T-helper 9 cell (primary cell): ENCODE results near the gene KRI1.

Experiments
- DNase-seq: peaks from one replicate; pipeline ENCODE4 v3.0.0-alpha.2; 2020

Gene KRI1

GRCh38 chr19:10517760-10518443, 47.9 kb downstream of the KRI1 start:
- DNase-seq, result no peak

- DNase-seq, result no peak
These were observed 48.5 kb downstream of the KRI1 start, which contains the start of gene S1PR5 for GRCh38 chr19:10517361-10517759. Gene S1PR5 (minus strand): TSS chr19:10517447. CDS start chr19:10515011, 2,436 bp downstream.

- DNase-seq, result no peak
These were observed 49.0 kb downstream of the KRI1 start for GRCh38 chr19:10516671-10517286.

- DNase-seq, result no peak
These were observed 49.8 kb downstream of the KRI1 start for GRCh38 chr19:10516064-10516385.

GRCh38 chr19:10514211-10515145, 51.3 kb downstream of the KRI1 start:
- DNase-seq, result peak; percentile 25

GRCh38 chr19:10513223-10513622, 52.6 kb downstream of the KRI1 start:
- no peak for DNase-seq

- peak; percentile 57 for DNase-seq
These were observed 55.5 kb downstream of the KRI1 start for GRCh38 chr19:10510301-10510802.

- DNase-seq, result no peak
These were observed 57.1 kb downstream of the KRI1 start for GRCh38 chr19:10508707-10509106.

- DNase-seq, result no peak
These were observed 57.8 kb downstream of the KRI1 start for GRCh38 chr19:10508036-10508435.

GRCh38 chr19:10505583-10506229, 60.1 kb downstream of the KRI1 start:
- DNase-seq, result peak; percentile 78
